SK-N-SH (cell line): ENCODE results near the gene MEF2C. TPM values are rescaled to one million over a fixed set of nuclear protein-coding genes. Genes with fewer than 3 reads are reported as not detected.

ENCODE experiments used
- CTCF ChIA-PET: fragments of 300-600, 350-600 bp; formaldehyde crosslinking; extraction: SDS; loops from one replicate; lab custom pipeline; 2021; lab: Yijun Ruan, JAX
- POLR2A ChIA-PET: fragments of 350-600 bp; sonication (Branson Sonifier 250); formaldehyde crosslinking; extraction: SDS; loops from one replicate; lab custom pipeline; 2020; ENCODE audit warnings: antibody characterized with exemption, inconsistent platforms; lab: Yijun Ruan, JAX
- DNase-seq: peaks from one replicate; pipeline ENCODE4 v3.0.0; 2012
- H2AFZ ChIP-seq: fragments of 200-600 bp; sonication (generic); 2 replicates; pipeline ENCODE4 v1.8.1; 2016; ENCODE audit warnings: antibody characterized with exemption, mild to moderate bottlenecking, low read depth
- H3F3A ChIP-seq: fragments of 200-600 bp; sonication (generic); replicated peaks from 2 replicates; pipeline ENCODE3; 2016; ENCODE audit warnings: antibody characterized with exemption, mild to moderate bottlenecking; ENCODE audit not compliant: insufficient read depth
- H3K27ac ChIP-seq, 2 experiments: fragments of 200-500 bp in 1 of 2; fragments of 200-600 bp in 1 of 2; sonication (Bioruptor generic) in 1 of 2; sonication (generic), shearing (Covaris generic) in 1 of 2; 2 replicates each; pipeline versions ENCODE4 v1.5.1 to v1.6.1; 2014 to 2016; ENCODE audit warnings: low read depth in 2 of 2, inconsistent platforms in 1 of 2, low read length in 1 of 2, mild to moderate bottlenecking in 1 of 2, mixed read lengths in 1 of 2
- H3K27me3 ChIP-seq: fragments of 200-600 bp; sonication (generic), shearing (Covaris generic); 2 replicates; pipeline ENCODE4 v1.6.1; 2016; ENCODE audit warnings: mixed run types; ENCODE audit not compliant: insufficient read depth
- H3K36me3 ChIP-seq, 2 experiments: fragments of 200-500 bp in 1 of 2; fragments of 200-600 bp in 1 of 2; sonication (Bioruptor generic) in 1 of 2; sonication (generic) in 1 of 2; replicated peaks in 1 of 2; 2 replicates each; pipeline versions ENCODE3 to v1.5.1; 2014 to 2016; ENCODE audit warnings: low read length in 1 of 2, mild to moderate bottlenecking in 1 of 2; ENCODE audit not compliant: insufficient read depth in 2 of 2, control insufficient read depth in 1 of 2
- H3K4me1 ChIP-seq, 2 experiments: fragments of 200-500 bp in 1 of 2; fragments of 200-600 bp in 1 of 2; sonication (Bioruptor generic) in 1 of 2; sonication (generic), shearing (Covaris generic) in 1 of 2; 2 replicates each; pipeline versions ENCODE4 v1.5.1 to v1.6.1; 2014 to 2016; ENCODE audit warnings: low read depth in 1 of 2, low read length in 1 of 2, mixed run types in 1 of 2; ENCODE audit not compliant: insufficient read depth in 2 of 2, control insufficient read depth in 1 of 2
- H3K4me2 ChIP-seq: fragments of 200-600 bp; sonication (generic), shearing (Covaris generic); 2 replicates; pipeline ENCODE4 v1.6.1; 2017; ENCODE audit warnings: mixed run types
- H3K4me3 ChIP-seq, 2 experiments: fragments of 200-500 bp in 1 of 2; fragments of 200-600 bp in 1 of 2; sonication (Bioruptor generic) in 1 of 2; sonication (generic), shearing (Covaris generic) in 1 of 2; 2 replicates each; pipeline versions ENCODE4 v1.5.1 to v1.8.1; 2014 to 2016; ENCODE audit warnings: low read depth in 2 of 2, inconsistent platforms in 1 of 2, low read length in 1 of 2, mild to moderate bottlenecking in 1 of 2, mixed read lengths in 1 of 2, moderate library complexity in 1 of 2
- H3K79me2 ChIP-seq: fragments of 200-600 bp; sonication (generic); 2 replicates; pipeline ENCODE4 v1.8.1; 2017; ENCODE audit warnings: mild to moderate bottlenecking; ENCODE audit not compliant: insufficient read depth
- H3K9ac ChIP-seq: fragments of 200-600 bp; sonication (generic); 2 replicates; pipeline ENCODE4 v1.6.1; 2017; ENCODE audit warnings: mixed run types
- H3K9me2 ChIP-seq: fragments of 200-600 bp; sonication (generic); 2 replicates; pipeline ENCODE4 v1.6.1; 2017; ENCODE audit warnings: mixed run types
- H3K9me3 ChIP-seq: fragments of 200-600 bp; sonication (generic); 2 replicates; pipeline ENCODE4 v1.6.1; 2017; ENCODE audit warnings: mixed run types, mild to moderate bottlenecking, moderate library complexity
- H4K20me1 ChIP-seq: fragments of 200-600 bp; sonication (generic); 2 replicates; pipeline ENCODE4 v1.6.1; 2017; ENCODE audit warnings: mild to moderate bottlenecking, mixed run types; ENCODE audit not compliant: insufficient read depth
- CHD2 ChIP-seq: fragments of 150-350 bp; IDR thresholded peaks from 2 replicates; pipeline ENCODE4 v1.6.1; 2018; ENCODE audit warnings: low read length; ENCODE audit not compliant: partially characterized antibody
- FOSL2 ChIP-seq: IDR thresholded peaks from 2 replicates; pipeline ENCODE4 v1.4.0; 2012; ENCODE audit warnings: low read depth, mild to moderate bottlenecking, moderate library complexity, borderline replicate concordance
- FOXJ3 ChIP-seq: sonication (generic); formaldehyde crosslinking; IDR thresholded peaks from 2 replicates; pipeline ENCODE4 v1.5.1; 2020; ENCODE audit warnings: mild to moderate bottlenecking, missing genetic modification reagents
- FOXM1 ChIP-seq: IDR thresholded peaks from 2 replicates; pipeline ENCODE4 v1.4.0; 2012; ENCODE audit warnings: low read depth, mild to moderate bottlenecking
- JUND ChIP-seq: IDR thresholded peaks from 2 replicates; pipeline ENCODE4 v1.4.0; 2012
- MEF2A ChIP-seq: IDR thresholded peaks from 2 replicates; pipeline ENCODE4 v1.4.0; 2012; ENCODE audit warnings: low read depth, borderline replicate concordance
- NFIC ChIP-seq: IDR thresholded peaks from 2 replicates; pipeline ENCODE4 v1.4.0; 2012; ENCODE audit warnings: borderline replicate concordance
- NRF1 ChIP-seq: IDR thresholded peaks from 2 replicates; pipeline ENCODE4 v1.6.1; 2012; ENCODE audit warnings: low read depth, mild to moderate bottlenecking, low read length
- RAD21 ChIP-seq: IDR thresholded peaks from 2 replicates; pipeline ENCODE4 v1.6.1; 2012; ENCODE audit warnings: mild to moderate bottlenecking, low read length
- RCOR1 ChIP-seq: fragments of 150-350 bp; IDR thresholded peaks from 2 replicates; pipeline ENCODE4 v1.6.1; 2017; ENCODE audit warnings: antibody characterized with exemption, low read length
- RFX5 ChIP-seq: IDR thresholded peaks from 2 replicates; pipeline ENCODE4 v1.6.1; 2012; ENCODE audit warnings: mild to moderate bottlenecking, improper control_type of control experiment, low read length
- SIN3A ChIP-seq: IDR thresholded peaks from 2 replicates; pipeline ENCODE4 v1.6.1; 2012; ENCODE audit warnings: low read depth, mild to moderate bottlenecking, low read length, moderate library complexity, borderline replicate concordance
- TAF1 ChIP-seq: IDR thresholded peaks from 2 replicates; pipeline ENCODE4 v1.6.1; 2012; ENCODE audit warnings: low read depth, mild to moderate bottlenecking, low read length, moderate library complexity, borderline replicate concordance
- TEAD4 ChIP-seq: IDR thresholded peaks from 2 replicates; pipeline ENCODE4 v1.4.0; 2012; ENCODE audit warnings: mild to moderate bottlenecking, borderline replicate concordance; ENCODE audit not compliant: insufficient read depth
- YY1 ChIP-seq: IDR thresholded peaks from 2 replicates; pipeline ENCODE4 v1.4.0; 2012; ENCODE audit warnings: low read depth, mild to moderate bottlenecking
- WGBS: methylation state at CpG from one replicate; pipeline ENCODE4 v1.1.6; 2017; ENCODE audit warnings: low lambda C conversion rate; 5-methylcytosine and 5-hydroxymethylcytosine counted together
- polyA plus RNA-seq, 3 experiments: library from polyadenylated mRNA; depleted of rRNA; stranded (reverse); fragments of >200 nt; gene quantifications; 2 replicates each; pipeline ENCODE4 v1.2.3, GENCODE V29; 2012
- TF ChIP-seq, protein P1 (sequence below): IDR thresholded peaks from 2 replicates; pipeline ENCODE4; 2012
- TF ChIP-seq, protein P2 (sequence below): IDR thresholded peaks from 2 replicates; pipeline ENCODE4 v1.4.0; 2012; ENCODE audit warnings: low read depth, borderline replicate concordance
- TF ChIP-seq, protein P3 (sequence below): IDR thresholded peaks from 2 replicates; pipeline ENCODE4 v1.4.0; 2012; ENCODE audit warnings: low read depth

MEF2C gene
- polyA plus RNA-seq, 1 of the 3 experiments (the other 2 are of a cell fraction): 1.2 TPM

DNA sequence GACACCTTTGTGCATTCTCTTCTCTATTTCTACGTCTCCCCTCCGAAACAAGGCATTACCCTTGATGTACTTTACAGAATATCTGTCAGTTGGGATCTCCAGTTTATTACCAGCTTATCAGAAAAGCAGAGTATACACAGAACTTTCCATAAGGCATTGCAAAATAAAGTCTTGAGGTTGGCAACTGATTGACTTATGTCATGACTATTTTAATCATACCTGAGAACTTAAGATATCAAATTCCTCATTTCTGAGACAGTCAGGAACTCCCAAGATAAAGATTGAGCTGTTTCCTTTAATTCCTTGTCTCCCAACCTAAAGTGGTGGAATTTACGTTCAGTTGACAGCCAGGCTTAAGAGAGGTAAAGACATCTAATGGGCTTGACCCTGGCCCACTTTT is 110.9 kb downstream of the MEF2C start:
- H3K9me3 ChIP-seq: no peaks in the 10 kb centered on the region
- H3K4me1 ChIP-seq: no peaks in the 10 kb centered on the region
- no peaks in the 10 kb centered on the region for H4K20me1 ChIP-seq
- no peak overlapping the region for H3K4me2 ChIP-seq
- TF ChIP-seq FOSL2 (no peak), CHD2 (no peak), FOXM1 (no peak), RFX5 (no peak), SIN3A (no peak), NRF1 (no peak), RCOR1 (no peak), NFIC (no peak), TEAD4 (no peak), YY1 (no peak)
- TF ChIP-seq, protein P1, sequence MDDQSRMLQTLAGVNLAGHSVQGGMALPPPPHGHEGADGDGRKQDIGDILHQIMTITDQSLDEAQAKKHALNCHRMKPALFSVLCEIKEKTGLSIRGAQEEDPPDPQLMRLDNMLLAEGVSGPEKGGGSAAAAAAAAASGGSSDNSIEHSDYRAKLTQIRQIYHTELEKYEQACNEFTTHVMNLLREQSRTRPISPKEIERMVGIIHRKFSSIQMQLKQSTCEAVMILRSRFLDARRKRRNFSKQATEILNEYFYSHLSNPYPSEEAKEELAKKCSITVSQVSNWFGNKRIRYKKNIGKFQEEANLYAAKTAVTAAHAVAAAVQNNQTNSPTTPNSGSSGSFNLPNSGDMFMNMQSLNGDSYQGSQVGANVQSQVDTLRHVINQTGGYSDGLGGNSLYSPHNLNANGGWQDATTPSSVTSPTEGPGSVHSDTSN: no peak
- TF ChIP-seq, protein P2, sequence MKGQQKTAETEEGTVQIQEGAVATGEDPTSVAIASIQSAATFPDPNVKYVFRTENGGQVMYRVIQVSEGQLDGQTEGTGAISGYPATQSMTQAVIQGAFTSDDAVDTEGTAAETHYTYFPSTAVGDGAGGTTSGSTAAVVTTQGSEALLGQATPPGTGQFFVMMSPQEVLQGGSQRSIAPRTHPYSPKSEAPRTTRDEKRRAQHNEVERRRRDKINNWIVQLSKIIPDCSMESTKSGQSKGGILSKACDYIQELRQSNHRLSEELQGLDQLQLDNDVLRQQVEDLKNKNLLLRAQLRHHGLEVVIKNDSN: no peak
- TF ChIP-seq, protein P3, sequence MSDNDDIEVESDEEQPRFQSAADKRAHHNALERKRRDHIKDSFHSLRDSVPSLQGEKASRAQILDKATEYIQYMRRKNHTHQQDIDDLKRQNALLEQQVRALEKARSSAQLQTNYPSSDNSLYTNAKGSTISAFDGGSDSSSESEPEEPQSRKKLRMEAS: no peak
- POLR2A ChIA-PET: no interaction called here
- peaks cover 9% of the 10 kb centered on the region for H3F3A ChIP-seq
- CTCF ChIA-PET: interaction anchor here (0.6 kb wide), 1 partner anchor 33 kb away, joined by 3 read pairs; no protein-coding TSS in a partner anchor
- no peaks in the 10 kb centered on the region for H3K36me3 ChIP-seq
- H3K9ac ChIP-seq: no peak overlapping the region
- no peaks in the 10 kb centered on the region for H3K79me2 ChIP-seq
- H3K4me3 ChIP-seq: no peak overlapping the region
- H3K9me2 ChIP-seq: no peaks in the 10 kb centered on the region
- no peak overlapping the region for H2AFZ ChIP-seq
- 93% methylated on average over 3 of the region's 3 CpGs for WGBS
- no peak overlapping the region for H3K27ac ChIP-seq
- H3K27me3 ChIP-seq: no peaks in the 10 kb centered on the region
- DNase-seq: no peak

DNA sequence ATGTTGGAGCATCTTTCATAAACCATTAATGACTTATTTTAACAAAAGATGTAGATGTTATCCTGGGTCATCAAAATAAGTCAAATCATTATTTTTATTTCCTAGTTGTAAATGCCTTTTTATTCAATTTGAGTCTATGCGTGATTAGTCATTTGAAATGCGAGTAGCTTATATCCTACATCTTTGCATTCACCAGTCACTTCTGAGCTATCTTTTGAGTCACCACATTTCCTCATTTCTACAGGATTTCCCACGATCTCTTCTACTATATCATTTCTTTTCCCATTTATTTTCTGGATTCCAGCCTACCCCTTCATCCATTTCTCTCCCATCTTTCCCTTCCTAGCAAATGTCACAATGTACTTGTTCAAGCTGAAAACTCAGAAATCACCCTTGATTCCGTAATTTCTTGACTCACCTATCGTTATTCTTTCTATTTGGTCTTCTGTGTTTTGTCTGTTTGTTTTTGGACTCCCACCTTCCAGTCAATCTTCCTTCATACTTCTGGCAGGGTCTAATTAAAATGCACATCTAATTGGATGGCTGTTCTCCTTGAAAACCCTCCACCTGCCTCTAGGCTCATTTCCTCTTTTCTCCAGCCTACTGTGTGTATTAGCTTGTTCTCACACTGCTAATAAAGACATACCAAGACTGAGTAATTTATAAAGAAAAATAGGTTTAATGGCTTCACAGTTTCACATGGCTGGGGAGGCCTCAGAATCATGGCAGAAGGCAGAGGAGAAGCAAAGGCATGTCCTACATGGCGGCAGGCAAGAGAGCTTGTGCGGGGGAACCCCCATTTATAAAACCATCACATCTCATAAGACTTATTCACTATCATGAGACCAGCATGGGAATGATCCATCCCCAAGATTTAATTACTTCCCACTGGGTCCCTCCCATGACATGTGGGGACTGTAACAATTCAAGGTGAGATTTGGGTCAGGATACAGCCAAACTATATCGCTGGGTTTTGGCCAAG is 112.4 kb downstream of the MEF2C start:
- TF ChIP-seq RCOR1 (no peak), MEF2A (no peak), TAF1 (no peak), RFX5 (no peak), FOSL2 (peak; percentile 46; the same call in 1 of the 2 replicates), RAD21 (no peak), NFIC (no peak), FOXJ3 (CRISPR knock-in tag) (no peak), SIN3A (no peak), JUND (0 out of 2 replicates have a peak, but pooled peaks have one; percentile 29)
- TF ChIP-seq, all 33 proteins: peak for 2
- no peaks in the 10 kb centered on the region for H3K36me3 ChIP-seq
- WGBS: 64% methylated on average over 8 of the region's 8 CpGs
- POLR2A ChIA-PET: no interaction called here
- H3F3A ChIP-seq: peaks cover 9% of the 10 kb centered on the region
- H4K20me1 ChIP-seq: no peaks in the 10 kb centered on the region
- H3K9me2 ChIP-seq: no peaks in the 10 kb centered on the region
- H2AFZ ChIP-seq: peak overlapping the region; percentile 62; the same call in 1 of the 2 replicates
- H3K27me3 ChIP-seq: no peaks in the 10 kb centered on the region
- H3K4me2 ChIP-seq: no peak overlapping the region
- H3K79me2 ChIP-seq: no peaks in the 10 kb centered on the region
- H3K27ac ChIP-seq: peak overlapping the region in 1 of 2 experiments; percentile 90; a peak in 2 of 4 replicates
- H3K9ac ChIP-seq: peak overlapping the region; percentile 40; the same call in 1 of the 2 replicates
- DNase-seq: no peak
- no peaks in the 10 kb centered on the region for H3K9me3 ChIP-seq
- no peaks in the 10 kb centered on the region for H3K4me1 ChIP-seq
- CTCF ChIA-PET: no interaction called here
- no peak overlapping the region for H3K4me3 ChIP-seq
